ENCODE measurements around the gene WNT6. TPM values are rescaled to one million over a fixed set of nuclear protein-coding genes. Genes with fewer than 3 reads are reported as not detected.

The WNT6 gene
- total and polyA plus RNA-seq, 2 of the 8 experiments (the other 6 are each of a cell fraction or from before 2014, with no cell fraction given): not detected

DNA sequence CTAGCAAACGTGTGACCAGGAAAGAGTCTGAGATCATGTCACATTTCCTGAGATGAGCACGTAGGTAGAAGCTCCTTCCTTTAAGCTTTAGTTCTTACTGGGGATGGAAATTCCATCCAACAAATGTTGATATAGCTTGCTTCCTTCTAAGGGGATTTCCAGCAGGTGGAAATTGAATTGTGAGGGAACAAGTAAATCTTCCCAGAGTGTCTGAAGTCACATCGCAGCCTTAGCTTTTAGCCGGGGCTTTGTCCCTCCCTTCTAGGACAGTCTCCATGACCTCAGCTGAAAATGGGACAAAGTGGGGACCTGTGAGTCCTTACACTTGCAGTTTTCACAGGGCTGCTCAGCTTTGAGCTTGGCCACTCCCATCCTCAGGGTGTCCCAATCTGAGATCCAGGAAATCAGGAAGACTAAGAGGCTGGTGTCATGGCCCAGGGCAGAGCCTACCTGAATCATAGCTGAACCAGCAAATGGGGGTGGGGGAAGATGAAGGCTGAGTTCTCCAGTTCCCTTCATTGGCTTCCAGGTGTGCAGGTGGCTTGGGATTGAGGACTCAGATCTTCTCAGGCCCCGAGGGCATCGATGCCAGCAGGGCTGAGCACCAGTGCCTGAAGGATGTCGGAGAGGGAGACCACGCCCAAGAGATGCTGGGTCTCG is 36.3 kb upstream of the WNT6 start (continued):
- no peak for TF ChIP-seq SIN3A (conservative IDR thresholded peaks at IDR 0.05 in 1 of 2, IDR thresholded peaks at IDR 0.05 in 1 of 2; ENCODE audit: low read depth in 1 of 2, low read length in 2 of 2)
- no peak for TF ChIP-seq TBP (IDR thresholded peaks at IDR 0.05; ENCODE audit: low read depth, low read length)
- TF ChIP-seq SP1 (IDR thresholded peaks at IDR 0.05; ENCODE audit: low read depth, low read length): no peak
- TF ChIP-seq MAFK (IDR thresholded peaks at IDR 0.05; ENCODE audit: low read depth, low read length): no peak
- TF ChIP-seq, protein P1, sequence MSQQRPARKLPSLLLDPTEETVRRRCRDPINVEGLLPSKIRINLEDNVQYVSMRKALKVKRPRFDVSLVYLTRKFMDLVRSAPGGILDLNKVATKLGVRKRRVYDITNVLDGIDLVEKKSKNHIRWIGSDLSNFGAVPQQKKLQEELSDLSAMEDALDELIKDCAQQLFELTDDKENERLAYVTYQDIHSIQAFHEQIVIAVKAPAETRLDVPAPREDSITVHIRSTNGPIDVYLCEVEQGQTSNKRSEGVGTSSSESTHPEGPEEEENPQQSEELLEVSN (IDR thresholded peaks at IDR 0.05): no peak
- no peak for TF ChIP-seq HDAC2 (IDR thresholded peaks at IDR 0.05; ENCODE audit: borderline replicate concordance in 1 of 2, low read depth in 2 of 2, low read length in 2 of 2)
